GM04504 (cell line): Measurements from ENCODE around the gene ARMH1.
A peak's percentile ranks its signal among the peaks of the same experiment; 100 is the strongest.
"Not testable (repeated sequence)": the region's sequence is repeated elsewhere in the genome, so short reads cannot be mapped to it uniquely, and the experiment has no call there.

Source experiments
- DNase-seq: peaks from one replicate; pipeline ENCODE4 v3.0.0-alpha.2; 2012; ENCODE audit warnings: low read depth

The ARMH1 gene

DNA sequence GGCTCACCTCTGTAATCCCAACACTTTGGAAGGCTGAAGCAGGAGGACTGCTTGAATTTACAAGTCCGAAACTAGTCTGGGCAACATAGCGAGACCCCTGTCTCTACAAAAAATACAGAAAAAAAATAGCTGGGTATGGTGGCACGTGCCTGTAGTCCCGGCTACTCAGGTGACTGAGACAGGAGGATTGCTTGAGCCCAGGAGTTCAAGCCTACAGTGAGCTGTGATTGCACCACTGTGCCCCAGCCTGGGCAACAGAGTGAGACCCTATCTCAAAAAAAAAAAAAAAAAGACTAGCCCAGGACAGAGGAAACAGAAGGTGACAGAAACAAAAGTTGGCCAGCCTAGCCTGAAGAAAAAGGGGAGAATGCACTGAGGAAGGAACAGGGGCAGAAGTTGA is 21.2 kb downstream of the ARMH1 start:
- no peak for DNase-seq

DNA sequence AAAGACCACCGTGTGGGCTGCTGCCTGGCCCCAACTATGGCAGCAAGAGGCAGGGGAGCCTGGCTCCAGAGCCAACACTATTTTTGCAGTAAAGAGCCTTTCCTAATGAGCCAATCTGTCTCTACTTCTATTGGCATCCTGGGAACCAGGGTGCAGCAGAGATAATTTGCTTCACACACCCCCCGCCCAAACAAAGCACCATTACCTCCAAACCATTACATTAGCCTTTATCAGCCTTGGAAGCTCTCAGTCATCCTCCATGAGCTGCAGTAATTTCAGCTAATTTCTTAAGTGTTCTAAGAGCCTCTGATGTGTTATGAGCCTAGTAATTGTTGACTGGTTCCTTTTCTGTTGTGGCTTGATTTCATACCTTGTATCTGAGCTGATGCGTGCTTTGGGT is 21.6 kb downstream of the ARMH1 start:
- DNase-seq: no peak

DNA sequence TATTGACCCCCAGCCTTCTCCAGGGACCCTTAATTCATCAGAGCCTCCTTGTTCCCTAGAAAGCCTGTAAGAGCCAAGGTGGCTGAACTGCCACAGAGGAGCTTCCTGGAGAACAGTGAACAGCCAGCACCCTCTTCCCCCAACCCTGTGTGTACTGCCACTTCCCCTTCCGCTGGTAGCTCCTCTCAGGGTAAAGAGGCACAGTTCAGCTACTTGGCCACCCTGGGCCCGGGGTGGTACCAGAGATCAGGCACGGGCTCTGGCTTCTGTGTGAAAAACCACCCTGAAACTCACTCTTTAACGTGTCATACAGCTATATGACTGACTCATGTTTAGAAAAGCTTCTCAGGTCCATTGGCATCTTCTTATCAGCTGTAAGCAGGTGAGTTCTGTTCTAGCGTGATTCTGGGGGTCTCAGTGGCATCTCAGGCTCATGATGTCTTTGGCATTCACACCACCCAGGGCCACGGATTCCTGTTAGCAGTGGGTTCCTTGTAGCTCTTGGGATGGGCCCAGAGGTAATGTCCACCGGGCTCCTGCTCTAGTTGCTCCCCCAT is 22.4 kb downstream of the ARMH1 start:
- no peak for DNase-seq

DNA sequence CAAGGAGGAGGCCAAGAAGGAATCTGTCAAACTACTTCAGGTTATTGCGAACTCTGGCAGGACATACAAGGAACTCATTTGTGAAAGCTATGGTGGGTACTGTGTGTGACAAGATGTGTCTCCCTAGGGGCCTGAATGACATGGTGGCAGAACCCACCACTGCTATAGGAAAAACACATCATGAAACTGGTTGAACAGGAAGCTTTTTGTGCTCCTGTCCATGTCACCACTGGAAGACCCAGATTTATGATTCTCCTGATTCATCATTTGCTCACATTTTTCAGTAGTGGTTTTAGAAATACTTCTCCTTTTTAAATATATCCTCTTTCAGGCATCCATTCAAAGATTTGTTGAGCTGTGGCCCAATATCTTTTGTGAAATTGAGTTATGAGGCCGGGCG is 23.6 kb downstream of the ARMH1 start:
- DNase-seq: no peak

DNA sequence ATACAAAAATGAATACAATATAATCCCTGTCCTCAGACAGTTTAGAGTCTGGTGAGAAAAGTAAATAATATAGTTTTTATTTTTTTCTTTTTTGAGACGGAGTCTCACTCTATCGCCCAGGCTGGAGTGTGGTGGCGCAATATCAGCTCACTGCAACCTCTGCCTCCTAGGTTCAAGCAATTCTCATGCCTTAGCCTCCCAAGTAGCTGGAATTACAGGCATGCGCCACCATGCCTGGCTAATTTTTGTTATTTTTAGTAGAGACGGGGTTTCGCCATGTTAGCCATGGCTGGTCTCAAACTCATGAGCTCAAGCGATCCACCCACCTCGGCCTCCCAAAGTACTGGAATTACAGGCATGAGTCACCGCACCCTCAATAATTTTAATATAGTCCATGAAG is 24.9 kb downstream of the ARMH1 start:
- not testable (repeated sequence) for DNase-seq

DNA sequence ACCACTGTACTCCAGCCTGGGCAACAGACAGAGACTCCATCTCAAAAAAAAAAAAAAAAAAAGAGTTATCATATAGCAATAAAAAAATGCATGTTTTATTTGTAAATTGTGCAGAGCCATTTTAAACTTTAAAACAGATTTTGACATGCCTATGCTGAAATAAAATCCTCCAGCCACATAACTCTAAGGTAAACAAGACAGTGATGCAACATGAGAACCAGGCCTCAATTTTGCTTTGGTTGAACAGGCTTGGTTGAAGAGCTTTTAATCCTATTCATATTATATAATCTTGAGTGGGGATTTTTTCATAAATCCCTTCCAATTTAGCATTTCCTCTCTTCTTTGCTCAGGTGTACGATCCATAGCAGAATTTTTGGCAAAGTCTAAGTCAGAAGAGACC is 26.1 kb downstream of the ARMH1 start:
- DNase-seq: no peak

DNA sequence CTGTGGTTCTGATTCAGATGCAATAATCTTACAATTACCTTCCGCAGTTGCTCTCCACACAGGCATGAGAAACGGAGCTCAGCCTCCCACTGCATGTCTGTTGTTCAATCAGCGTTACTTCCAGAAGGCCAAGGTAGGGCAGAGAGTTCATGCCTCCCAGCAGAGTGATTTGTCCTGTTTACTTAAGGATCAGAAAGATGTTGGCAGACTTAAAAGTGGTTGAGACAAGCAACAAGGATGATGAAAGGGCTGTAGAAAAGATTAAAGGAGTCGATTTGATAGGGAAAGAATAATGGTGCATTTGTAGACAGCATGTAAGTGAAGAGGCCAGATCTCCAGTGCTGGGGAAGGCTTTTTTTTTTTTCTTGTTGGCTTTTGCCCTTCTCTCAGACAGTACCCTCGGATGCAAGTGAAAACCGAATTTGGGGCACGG is 26.6 kb downstream of the ARMH1 start:
- DNase-seq: no peak

DNA sequence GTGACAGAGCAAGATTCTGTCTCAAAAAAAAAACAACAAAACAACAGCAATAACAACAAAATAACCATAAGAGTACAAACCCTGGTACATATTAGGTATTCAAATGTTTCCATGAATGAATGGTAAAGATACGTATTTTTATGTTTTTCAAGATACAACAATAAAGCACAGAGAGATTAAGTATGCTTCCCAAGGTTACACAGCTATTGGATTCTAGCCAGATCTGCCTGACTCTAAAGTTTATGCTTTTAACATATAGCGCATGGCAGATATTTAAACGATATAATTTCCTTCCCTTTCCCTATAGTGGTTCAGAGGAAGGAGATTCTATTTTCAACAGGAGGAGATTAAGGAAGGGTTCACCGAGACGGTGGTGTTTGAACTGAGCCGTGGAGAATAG is 31.0 kb downstream of the ARMH1 start:
- DNase-seq: no peak

DNA sequence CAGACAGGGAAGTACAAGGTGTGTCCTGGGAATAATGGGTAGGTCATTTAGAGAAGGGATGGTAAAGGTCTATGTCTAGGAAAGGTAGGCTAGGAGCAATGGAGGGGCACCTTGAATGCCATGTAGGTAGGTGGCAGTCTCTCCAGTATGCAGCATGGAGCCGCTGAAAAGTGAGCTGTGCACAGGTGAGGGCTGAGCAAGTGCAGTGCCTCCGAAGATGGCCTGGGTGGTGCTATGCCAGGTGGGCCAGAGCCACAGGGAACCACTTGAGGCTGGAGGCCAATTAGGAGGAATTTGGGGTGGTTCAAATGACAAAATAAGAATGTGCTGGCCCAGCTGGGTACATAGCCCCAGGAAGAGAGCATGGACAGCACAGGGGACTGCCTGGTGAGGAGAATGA is 31.4 kb downstream of the ARMH1 start:
- no peak for DNase-seq

DNA sequence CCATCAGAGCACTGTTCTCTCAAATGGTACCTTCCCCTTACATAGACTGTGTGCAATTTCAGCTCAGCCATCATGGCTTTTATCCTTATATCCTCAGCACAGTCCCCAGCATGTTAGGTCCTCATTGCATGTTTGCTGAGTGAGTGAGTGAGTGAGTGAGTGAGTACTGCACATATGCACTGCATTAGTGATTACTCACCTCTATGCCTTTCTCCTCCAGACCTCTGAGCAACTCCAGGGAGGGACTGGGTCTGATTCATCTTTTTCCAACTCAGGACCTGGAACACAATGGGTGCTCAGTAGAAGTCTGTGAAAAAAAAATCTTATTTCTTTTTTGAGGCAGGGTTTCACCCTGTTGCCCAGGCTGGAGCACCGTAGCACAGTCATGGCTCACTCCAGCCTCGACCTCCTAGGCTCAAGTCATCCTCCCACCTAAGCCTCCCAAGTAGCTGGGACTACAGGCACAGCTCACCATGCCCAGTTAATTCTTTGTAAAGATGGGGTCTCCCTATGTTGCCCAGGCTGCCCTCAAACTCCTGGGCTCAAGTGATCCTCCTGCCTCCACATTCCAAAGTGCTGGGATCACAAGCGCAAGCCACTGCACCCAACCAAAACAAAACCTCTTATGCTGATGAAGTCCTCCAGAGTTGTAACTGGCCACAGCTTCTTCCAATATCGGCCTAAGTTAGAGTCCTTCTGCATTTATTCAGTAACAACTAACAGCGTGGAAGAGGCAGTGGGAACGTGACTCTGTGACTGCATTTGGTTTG is 32.8 kb downstream of the ARMH1 start:
- peak; percentile 86 for DNase-seq

DNA sequence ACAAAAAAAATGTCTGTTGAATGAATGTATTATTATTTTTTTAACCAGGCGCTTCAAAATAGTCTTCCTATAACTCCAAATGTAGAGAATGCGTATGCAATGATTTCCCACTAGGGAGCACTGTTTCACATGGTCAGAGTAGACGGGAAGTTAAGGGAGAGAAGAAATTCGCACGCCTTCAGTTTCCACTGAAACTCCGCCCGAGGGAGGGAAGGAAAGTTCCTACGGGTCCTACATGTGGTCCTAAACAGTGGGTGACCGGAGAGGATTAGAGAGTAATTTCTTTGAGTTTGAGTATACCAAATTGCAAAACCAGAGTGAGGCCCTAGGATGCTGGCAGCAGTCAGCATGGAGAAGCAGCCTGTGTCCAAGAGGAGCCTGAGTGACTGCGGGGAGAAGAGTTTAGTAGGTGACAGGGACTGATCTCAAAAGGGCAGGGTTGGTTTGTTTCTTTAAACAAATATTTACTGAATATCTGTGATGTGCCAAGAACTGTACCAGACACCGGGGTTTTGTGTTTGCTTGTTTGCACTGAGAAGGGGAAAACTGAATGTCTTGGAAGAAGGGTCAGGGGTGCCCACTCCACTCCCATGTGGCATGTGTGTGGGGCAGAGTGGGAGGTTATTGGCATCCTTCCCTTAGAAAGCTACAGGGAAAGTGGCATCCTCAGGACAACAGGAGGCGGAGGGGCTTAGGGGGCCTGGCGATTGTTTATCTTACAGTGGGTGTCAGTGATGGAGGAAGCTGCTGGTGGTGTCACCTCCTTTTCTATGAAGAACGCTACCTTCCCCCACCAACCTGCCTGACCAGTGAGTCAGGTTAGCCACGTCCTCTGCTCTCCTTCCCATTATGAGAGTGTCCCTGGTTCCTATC is 33.7 kb downstream of the ARMH1 start:
- DNase-seq: peak; percentile 40

DNA sequence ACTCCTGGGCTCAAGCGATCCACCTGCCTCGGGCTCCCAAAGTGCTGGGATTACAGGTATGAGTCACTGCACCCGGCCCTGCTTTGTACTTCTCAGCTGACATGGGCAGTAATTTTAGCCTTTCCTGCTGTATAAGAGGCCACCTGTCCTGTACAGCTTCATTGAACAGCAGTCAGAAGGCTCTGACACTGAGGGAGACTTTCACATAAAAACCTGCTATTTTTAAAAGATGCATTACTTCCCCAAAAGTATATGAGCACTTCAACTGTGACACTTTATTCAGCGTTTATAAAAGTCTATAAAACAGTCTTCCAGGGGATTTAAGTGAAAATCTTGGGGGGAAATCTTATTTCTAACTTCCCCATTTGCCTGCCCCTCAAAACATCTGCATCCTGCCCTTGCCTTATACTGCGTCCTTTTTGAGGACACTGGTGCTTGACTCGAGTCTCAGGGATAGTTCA is 38.8 kb downstream of the ARMH1 start:
- DNase-seq: no peak

DNA sequence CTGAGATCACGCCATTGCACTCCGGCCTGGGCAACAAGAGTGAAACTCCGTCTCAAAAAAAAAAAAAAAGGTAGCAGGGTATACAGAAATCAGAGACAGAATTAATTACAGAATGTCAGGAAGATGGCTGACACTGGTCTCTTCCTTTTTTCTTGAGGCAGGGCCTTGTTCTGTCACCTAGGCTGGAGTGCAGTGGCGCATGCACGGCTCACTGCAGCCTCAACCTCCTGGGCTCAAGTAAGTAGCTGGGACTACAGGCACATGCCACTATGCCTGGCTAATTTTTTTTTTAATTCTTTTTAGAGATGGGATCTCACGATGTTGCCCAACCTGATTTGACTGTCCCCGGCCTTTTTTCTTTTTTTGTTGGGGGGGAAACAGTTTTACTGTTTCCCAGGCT is 40.0 kb downstream of the ARMH1 start:
- DNase-seq: no peak

DNA sequence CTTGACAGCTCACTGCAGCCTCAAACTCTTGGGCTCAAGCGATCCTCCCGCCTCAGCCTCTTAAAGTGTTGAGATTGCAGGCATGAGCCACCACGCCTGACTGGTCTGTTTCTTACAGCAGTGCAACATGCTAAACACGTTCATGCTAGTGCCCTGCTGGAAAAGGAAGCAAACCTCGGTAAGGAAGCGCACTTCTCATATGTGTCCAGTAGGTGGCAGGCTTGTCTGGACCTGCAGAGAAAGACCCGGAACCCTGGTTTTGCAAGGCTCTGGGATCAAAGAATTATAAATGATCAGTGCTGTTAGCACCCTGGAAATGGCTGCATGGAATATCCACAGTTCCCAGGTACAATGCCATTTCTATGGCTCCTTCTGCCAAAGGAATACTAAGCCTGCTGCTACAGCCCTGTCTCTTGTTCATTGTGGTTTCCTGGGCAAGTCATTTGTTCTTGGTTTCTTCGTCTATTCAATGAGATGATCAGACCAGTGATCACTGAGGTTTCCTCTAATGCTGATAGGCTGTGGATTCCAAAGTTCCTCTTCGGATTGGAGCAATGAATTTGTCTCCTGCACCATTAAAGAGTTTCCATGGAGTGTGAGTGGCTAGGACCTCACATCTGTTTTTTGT is 40.5 kb downstream of the ARMH1 start:
- DNase-seq: peak; percentile 40

DNA sequence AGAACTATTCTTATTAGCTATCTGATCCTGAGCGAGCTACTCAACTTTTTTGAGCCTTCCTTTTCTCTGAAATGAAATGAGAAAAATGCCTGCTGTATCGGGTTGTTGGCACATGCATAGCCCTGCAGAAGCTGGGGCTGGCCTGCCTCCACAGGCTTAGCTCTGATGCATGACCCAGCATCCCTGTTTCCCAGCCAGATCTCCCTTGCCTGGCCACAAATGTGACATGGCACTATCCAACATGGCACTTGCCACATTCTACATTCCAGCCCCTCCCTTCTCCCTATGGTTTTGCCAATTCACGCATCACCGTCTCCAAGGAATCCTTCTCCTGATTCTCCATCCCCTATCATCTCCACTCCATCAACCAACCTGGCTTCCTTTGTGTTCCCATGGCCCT is 42.6 kb downstream of the ARMH1 start:
- no peak for DNase-seq

DNA sequence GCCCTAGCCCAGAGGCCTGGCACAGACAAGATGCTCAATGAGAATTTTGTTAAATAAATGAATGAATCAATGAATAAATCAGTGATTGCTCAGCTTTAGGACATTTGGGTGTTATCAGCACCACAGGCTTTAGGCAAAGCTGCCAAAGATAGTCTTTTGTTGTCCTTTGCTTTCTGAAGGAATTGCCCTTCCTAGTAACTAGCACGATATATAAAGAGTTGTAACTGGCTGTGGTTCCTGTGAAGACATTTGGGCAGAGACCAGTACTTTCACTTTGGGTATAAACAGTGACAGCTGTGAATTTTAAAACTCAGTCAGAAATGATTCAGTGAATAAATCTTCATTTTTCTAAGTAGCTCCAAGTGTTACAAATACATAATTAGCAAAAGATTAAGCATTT is 43.1 kb downstream of the ARMH1 start:
- DNase-seq: no peak

DNA sequence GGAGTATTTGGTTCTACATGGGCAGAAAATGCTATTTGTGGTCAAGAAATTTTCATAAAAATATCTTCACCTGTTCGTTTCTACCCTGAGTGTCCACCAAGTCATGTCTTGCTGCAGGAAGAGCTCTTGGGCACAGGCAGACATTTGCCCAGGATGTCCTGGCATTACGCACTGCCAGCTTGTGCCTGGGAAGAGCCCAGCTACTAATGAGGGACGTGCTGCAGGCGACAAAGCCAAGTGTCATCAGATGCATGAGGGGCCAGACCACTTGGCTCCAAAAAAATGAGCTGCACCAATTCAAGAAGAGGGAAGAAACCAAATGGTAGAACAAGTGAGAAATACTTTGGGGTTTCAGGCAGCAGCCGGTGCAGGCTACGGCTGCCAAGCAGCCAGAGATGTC is 43.6 kb downstream of the ARMH1 start:
- DNase-seq: no peak

DNA sequence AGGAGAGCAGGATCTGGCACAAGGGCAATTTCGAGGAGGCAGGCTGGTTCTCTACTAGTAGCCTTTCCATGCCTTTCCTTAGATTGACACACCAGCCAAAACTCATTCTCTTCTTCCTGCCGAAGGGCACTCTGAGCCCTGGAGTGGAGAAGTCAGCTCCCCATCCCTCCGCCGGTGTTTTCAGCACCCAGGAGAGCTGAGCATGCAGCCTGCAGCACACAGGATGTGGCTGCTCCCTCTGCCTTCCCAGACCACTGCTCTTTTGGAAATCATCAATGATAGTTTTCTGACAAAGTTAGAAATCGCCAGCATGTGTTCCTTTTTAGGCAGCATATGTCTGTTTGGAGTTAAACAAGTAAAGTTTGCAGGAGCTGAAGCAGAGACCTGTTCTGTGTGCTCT is 44.8 kb downstream of the ARMH1 start:
- no peak for DNase-seq

DNA sequence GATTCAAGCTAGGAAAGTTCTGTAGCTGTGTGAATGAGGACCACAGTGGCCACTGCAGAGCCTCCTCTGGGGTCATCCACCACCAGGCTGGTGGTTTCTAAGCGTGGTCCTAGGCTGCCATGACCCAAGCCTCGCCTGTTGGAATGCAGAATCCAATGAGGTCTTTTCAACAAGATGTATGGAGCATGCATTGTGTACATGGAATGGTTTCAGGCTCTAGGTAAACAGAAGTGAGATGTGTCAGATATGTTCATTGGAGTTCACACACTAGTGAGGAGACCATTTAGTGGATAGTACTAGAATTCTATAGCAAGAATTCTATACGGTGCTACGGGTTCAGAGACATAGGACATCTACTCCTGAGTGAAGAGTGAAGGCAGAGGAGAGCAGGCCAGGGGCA is 45.8 kb downstream of the ARMH1 start:
- no peak for DNase-seq

DNA sequence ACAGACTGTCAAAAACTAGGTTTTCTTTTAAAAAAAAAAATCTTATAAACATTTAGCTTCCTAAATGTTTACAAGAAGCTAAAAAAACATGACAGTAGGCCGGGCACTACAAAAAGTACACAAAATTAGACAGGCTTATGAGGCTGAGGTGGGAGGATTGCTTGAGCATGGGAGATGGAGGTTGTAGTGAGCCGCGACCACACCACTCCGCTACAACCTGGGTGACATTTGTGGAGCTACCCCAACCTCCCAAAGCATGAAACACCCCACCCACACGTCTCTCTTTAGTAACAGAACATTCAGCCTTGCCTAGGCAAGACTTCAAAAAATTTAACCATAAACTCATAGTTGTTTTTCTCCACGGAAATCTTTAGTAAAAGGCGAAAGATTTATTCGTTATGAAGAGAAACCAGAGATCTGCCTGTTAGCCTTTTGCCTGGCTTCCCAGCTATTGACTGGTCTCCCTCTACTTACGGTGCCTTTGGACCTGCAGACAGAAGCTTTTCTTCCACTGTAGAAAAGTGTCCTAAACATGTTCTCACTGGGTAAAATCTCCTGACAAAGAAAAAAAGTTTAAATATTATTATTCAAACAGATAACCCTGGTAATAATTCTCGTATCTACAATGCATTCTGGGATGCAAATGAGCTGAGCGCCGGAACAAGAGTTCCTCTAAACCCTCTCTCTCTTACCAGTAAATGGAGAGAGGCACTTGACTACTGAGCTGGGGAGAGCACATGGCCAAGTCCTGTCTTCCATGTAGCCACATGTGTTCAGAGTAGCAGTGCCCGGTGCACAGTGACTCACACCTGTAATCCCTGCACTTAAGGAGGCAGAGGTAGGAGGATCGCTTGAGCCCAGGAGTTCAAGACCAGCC is 47.2 kb downstream of the ARMH1 start:
- peak; percentile 82 for DNase-seq

DNA sequence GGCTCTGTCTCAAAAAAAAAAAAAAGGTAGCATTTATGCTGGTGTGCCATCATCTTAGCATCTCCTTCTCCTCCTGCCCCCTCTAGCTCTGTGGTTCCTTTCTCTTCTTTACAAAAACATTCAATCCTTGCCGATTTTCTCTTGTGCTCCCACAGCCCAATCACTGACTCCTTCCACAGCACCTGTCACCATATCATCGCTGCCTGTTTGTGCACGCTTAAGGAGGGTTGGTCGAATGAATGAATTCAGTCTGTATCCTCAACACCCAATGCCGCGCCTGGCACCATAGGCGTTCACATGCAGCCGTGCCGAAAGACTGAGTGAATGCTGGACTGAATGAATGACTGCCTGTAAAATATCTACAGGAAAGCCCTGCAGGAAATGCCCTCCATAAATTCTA is 48.5 kb downstream of the ARMH1 start:
- DNase-seq: no peak
